H1 (cell line): ENCODE data around the gene SH3RF3. TPM values are rescaled to one million over a fixed set of nuclear protein-coding genes. Genes with fewer than 3 reads are reported as not detected.

Experiments used
- CTCF ChIA-PET: fragments of 300-600 bp; sonication (Branson Sonifier 250); formaldehyde crosslinking; loops from one replicate; lab custom pipeline; 2021; ENCODE audit not compliant: partially characterized antibody; lab: Charles Lee
- POLR2A ChIA-PET: fragments of 300-600 bp; sonication (Branson Sonifier 250); formaldehyde crosslinking; loops from one replicate; lab custom pipeline; 2021; ENCODE audit warnings: inconsistent platforms; ENCODE audit not compliant: partially characterized antibody; lab: Charles Lee
- DNase-seq, 2 experiments: peaks; one replicate each; pipeline versions ENCODE4 v3.0.0 to v3.0.0-alpha.2; 2010 to 2022; ENCODE audit warnings: low spot score in 2 of 2, low read depth in 1 of 2, mixed read lengths in 1 of 2
- FAIRE-seq: peaks from 2 replicates; lab custom pipeline; 2011; peaks lifted over from hg19 to GRCh38; lab: Jason Lieb, UNC
- H2AFZ ChIP-seq: 2 replicates; pipeline ENCODE4 v1.8.1; 2012; ENCODE audit warnings: low read length, inconsistent platforms
- H2AK5ac ChIP-seq: 2 replicates; pipeline ENCODE4 v1.6.1; 2013; ENCODE audit warnings: low read depth, low read length
- H2BK120ac ChIP-seq: replicated peaks from 2 replicates; pipeline ENCODE3; 2013; ENCODE audit warnings: low read depth, low read length, inconsistent platforms
- H2BK12ac ChIP-seq: 2 replicates; pipeline ENCODE4 v1.6.1; 2013; ENCODE audit warnings: low read depth, low read length
- H2BK15ac ChIP-seq: 2 replicates; pipeline ENCODE4 v1.6.1; 2013; ENCODE audit warnings: low read length
- H2BK20ac ChIP-seq: 2 replicates; pipeline ENCODE4 v1.6.1; 2013; ENCODE audit warnings: low read length
- H2BK5ac ChIP-seq: 2 replicates; pipeline ENCODE4 v1.6.1; 2013; ENCODE audit warnings: low read depth, low read length
- H3K14ac ChIP-seq: 2 replicates; pipeline ENCODE4 v1.6.1; 2013; ENCODE audit warnings: inconsistent platforms; ENCODE audit not compliant: insufficient read length
- H3K18ac ChIP-seq: 2 replicates; pipeline ENCODE4 v1.6.1; 2013; ENCODE audit warnings: low read length; ENCODE audit errors: extremely low read depth
- H3K23ac ChIP-seq: 2 replicates; pipeline ENCODE4 v1.6.1; 2013; ENCODE audit warnings: inconsistent platforms; ENCODE audit not compliant: insufficient read length
- H3K23me2 ChIP-seq: 2 replicates; pipeline ENCODE4 v1.6.1; 2013; ENCODE audit warnings: low read depth, low read length
- H3K27ac ChIP-seq: 2 replicates; pipeline ENCODE4 v1.6.1; 2011; ENCODE audit warnings: low read depth, low read length, inconsistent platforms
- H3K27me3 ChIP-seq, 4 experiments: replicated peaks in 1 of 4; 1 replicate in 1 of 4; 2 replicates in 3 of 4; pipeline versions ENCODE4 v1.6.1 to v1.8.1; 2011 to 2013; ENCODE audit warnings: low read length in 3 of 4, mild to moderate bottlenecking in 3 of 4, inconsistent platforms in 2 of 4, mixed read lengths in 2 of 4, moderate library complexity in 1 of 4; ENCODE audit not compliant: control insufficient read depth in 3 of 4, insufficient read depth in 3 of 4; ENCODE audit errors: extremely low read depth in 1 of 4
- H3K36me3 ChIP-seq, 4 experiments: 2 replicates each; pipeline versions ENCODE4 v1.6.1 to v1.8.1; 2011 to 2013; ENCODE audit warnings: mild to moderate bottlenecking in 4 of 4, low read length in 3 of 4, moderate library complexity in 2 of 4, control low read depth in 1 of 4, inconsistent platforms in 1 of 4; ENCODE audit not compliant: insufficient read depth in 4 of 4, control insufficient read depth in 2 of 4
- H3K4ac ChIP-seq: replicated peaks from 2 replicates; pipeline ENCODE3; 2013; ENCODE audit warnings: low read length, low read depth, mixed read lengths, inconsistent platforms; ENCODE audit not compliant: insufficient read length
- H3K4me1 ChIP-seq, 4 experiments: replicated peaks in 1 of 4; 1 replicate in 1 of 4; 2 replicates in 3 of 4; pipeline versions ENCODE4 v1.6.1 to v1.8.1; 2011 to 2013; ENCODE audit warnings: low read length in 3 of 4, inconsistent platforms in 2 of 4, mixed read lengths in 1 of 4; ENCODE audit not compliant: insufficient read depth in 4 of 4, control insufficient read depth in 3 of 4
- H3K4me2 ChIP-seq, 2 experiments: 2 replicates each; pipeline versions ENCODE4 v1.6.1 to v1.8.1; 2011 to 2013; ENCODE audit warnings: low read depth in 2 of 2, low read length in 2 of 2, control low read depth in 1 of 2, inconsistent platforms in 1 of 2, mild to moderate bottlenecking in 1 of 2; ENCODE audit not compliant: insufficient read depth in 1 of 2
- H3K4me3 ChIP-seq, 4 experiments: fragments of 200-600, 300-600 bp in 1 of 4; sonication (generic), shearing (Covaris generic), sonication (Bioruptor Twin) in 1 of 4; 2 replicates each; pipeline versions ENCODE4 v1.5.1 to v1.8.1; 2011 to 2016; ENCODE audit warnings: low read length in 4 of 4, low read depth in 3 of 4, control low read depth in 2 of 4, inconsistent platforms in 2 of 4, mild to moderate bottlenecking in 2 of 4, mixed read lengths in 1 of 4, moderate library complexity in 1 of 4; ENCODE audit not compliant: insufficient read depth in 2 of 4; ENCODE audit errors: extremely low read depth in 1 of 4
- H3K56ac ChIP-seq: replicated peaks from 2 replicates; pipeline ENCODE3; 2013; ENCODE audit warnings: low read depth, mild to moderate bottlenecking, mixed read lengths, low read length, inconsistent platforms; ENCODE audit not compliant: insufficient read length
- H3K79me1 ChIP-seq: 2 replicates; pipeline ENCODE4 v1.6.1; 2013; ENCODE audit warnings: low read depth, low read length, control low read depth
- H3K79me2 ChIP-seq, 2 experiments: 2 replicates each; pipeline versions ENCODE4 v1.6.1 to v1.8.1; 2012 to 2013; ENCODE audit warnings: low read length in 2 of 2, mild to moderate bottlenecking in 2 of 2, inconsistent platforms in 1 of 2; ENCODE audit not compliant: insufficient read depth in 2 of 2, control insufficient read depth in 1 of 2
- H3K9ac ChIP-seq, 4 experiments: replicated peaks in 1 of 4; 1 replicate in 1 of 4; 2 replicates in 3 of 4; pipeline versions ENCODE4 v1.6.1 to v1.8.1; 2011 to 2013; ENCODE audit warnings: low read depth in 3 of 4, low read length in 3 of 4, control low read depth in 2 of 4, mild to moderate bottlenecking in 2 of 4, moderate library complexity in 2 of 4, inconsistent platforms in 1 of 4; ENCODE audit errors: extremely low read depth in 1 of 4
- H3K9me3 ChIP-seq, 2 experiments: 2 replicates each; pipeline versions ENCODE4 v1.6.1 to v1.8.1; 2012 to 2013; ENCODE audit warnings: mild to moderate bottlenecking in 2 of 2, moderate library complexity in 2 of 2, control low read depth in 1 of 2, inconsistent platforms in 1 of 2, low read depth in 1 of 2, low read length in 1 of 2, mixed read lengths in 1 of 2; ENCODE audit not compliant: insufficient read depth in 2 of 2
- H4K20me1 ChIP-seq, 2 experiments: replicated peaks in 1 of 2; 2 replicates each; pipeline versions ENCODE3 to v1.8.1; 2011 to 2013; ENCODE audit warnings: inconsistent platforms in 2 of 2, low read length in 2 of 2, mild to moderate bottlenecking in 1 of 2; ENCODE audit not compliant: insufficient read depth in 2 of 2, control insufficient read depth in 1 of 2
- H4K5ac ChIP-seq: 2 replicates; pipeline ENCODE4 v1.6.1; 2013; ENCODE audit warnings: low read length, low read depth, mixed read lengths, inconsistent platforms; ENCODE audit not compliant: insufficient read length
- H4K8ac ChIP-seq: 2 replicates; pipeline ENCODE4 v1.8.0; 2013; ENCODE audit warnings: mild to moderate bottlenecking, moderate library complexity, low read length, inconsistent platforms; ENCODE audit not compliant: insufficient read depth; ENCODE audit errors: extremely low read depth
- H4K91ac ChIP-seq: replicated peaks from 2 replicates; pipeline ENCODE3; 2013; ENCODE audit warnings: low read length, mixed read lengths, inconsistent platforms; ENCODE audit not compliant: insufficient read length
- ATF3 ChIP-seq: IDR thresholded peaks from 2 replicates; pipeline ENCODE4 v1.6.1; 2011; ENCODE audit warnings: low read depth, mild to moderate bottlenecking, low read length; ENCODE audit not compliant: insufficient read depth
- CREB1 ChIP-seq: IDR thresholded peaks from 2 replicates; pipeline ENCODE4 v1.6.1; 2012; ENCODE audit warnings: inconsistent platforms
- HDAC6 ChIP-seq: IDR thresholded peaks from one replicate; pipeline ENCODE4 v1.7.1; 2012; ENCODE audit warnings: low read depth, mild to moderate bottlenecking, inconsistent platforms, low read length, moderate library complexity
- SP1 ChIP-seq: IDR thresholded peaks from 2 replicates; pipeline ENCODE4 v1.6.1; 2011; ENCODE audit warnings: low read depth, low read length
- ZNF274 ChIP-seq: IDR thresholded peaks from 2 replicates; pipeline ENCODE4 v1.7.0; 2012; ENCODE audit warnings: low read length, borderline replicate concordance; ENCODE audit errors: extremely low read depth
- WGBS, 2 experiments: shearing (Covaris generic) in 1 of 2; methylation state at CpG; one replicate each; pipeline versions ENCODE4 v1.1.6 to v1.1.7; 2013 to 2015; ENCODE audit warnings: low lambda C conversion rate in 2 of 2, mixed read lengths in 2 of 2, inconsistent platforms in 1 of 2, low coverage in 1 of 2, missing lambda C conversion rate in 1 of 2; ENCODE audit not compliant: insufficient replicate concordance in 2 of 2, insufficient coverage in 1 of 2, insufficient read length in 1 of 2; ENCODE audit errors: extremely low coverage in 1 of 2, missing lambda C conversion rate in 1 of 2; 5-methylcytosine and 5-hydroxymethylcytosine counted together
- polyA plus RNA-seq, 7 experiments: library from polyadenylated mRNA; depleted of rRNA in 3 of 7; stranded (reverse) in 5 of 7; unstranded in 2 of 7; fragments of >200 nt in 5 of 7; fragments of 200-250 nt in 2 of 7; gene quantifications; 1 replicate in 5 of 7; 2 replicates in 1 of 7; 4 replicates in 1 of 7; pipeline versions ENCODE4 v1.2.1 to v1.2.3, GENCODE V29; 2011 to 2013; ENCODE audit warnings: missing spikeins in 2 of 7, mixed read lengths in 2 of 7
- total RNA-seq: library from RNA; stranded (reverse); fragmentation: NEBNext Ultra II Directional; extraction: Animal tissue kit (Norgen Biotek cat#: 25700); gene quantifications from 2 replicates; pipeline ENCODE4 v1.2.1, GENCODE V29; 2021

SH3RF3 gene
- total and polyA plus RNA-seq, 2 of the 8 experiments (the other 6 are each of a cell fraction or from before 2014, with no cell fraction given), result 0.11 to 0.65 TPM

- FAIRE-seq, result no peak
- Histone ChIP-seq H3K23me2 (no peaks in the 10 kb centered on the region), H3K79me2 (no peaks in the 10 kb centered on the region), H2BK20ac (no peak overlapping the region), H2BK15ac (no peak overlapping the region), H4K20me1 (no peaks in the 10 kb centered on the region), H3K14ac (no peak overlapping the region), H3K27ac (no peak overlapping the region), H3K9me3 (no peaks in the 10 kb centered on the region), H3K79me1 (no peaks in the 10 kb centered on the region), H2BK12ac (no peak overlapping the region), H3K23ac (no peak overlapping the region), H2BK5ac (no peak overlapping the region), H3K36me3 (no peaks in the 10 kb centered on the region), H3K4ac (no peak overlapping the region), H4K8ac (no peak overlapping the region), H3K56ac (no peak overlapping the region), H2BK120ac (no peak overlapping the region), H3K27me3 (no peaks in the 10 kb centered on the region), H3K18ac (no peak overlapping the region), H4K5ac (no peak overlapping the region), H3K4me2 (no peak overlapping the region), H3K9ac (no peak overlapping the region), H2AFZ (no peak overlapping the region), H3K4me3 (no peak overlapping the region), H4K91ac (no peak overlapping the region), H2AK5ac (no peak overlapping the region), H3K4me1 (peaks cover 0 to 5% (median 0%) of the 10 kb centered on the region in 4 experiments; a peak in 1 of 7 replicates)
- ChIA-PET POLR2A (no interaction called here), CTCF (interaction anchor here (1.2 to 1.6 kb wide), 4 partner anchors 22 to 61 kb away, joined by 3 to 4 read pairs (median 3); no protein-coding TSS in a partner anchor)
- 91% methylated on average over 10 of the region's 10 CpGs; no CpG with 5 or more reads in 1 of the 2 experiments for WGBS, 2 experiments
- no peak for DNase-seq
- TF ChIP-seq SP1 (no peak), HDAC6 (no peak), CREB1 (no peak), ATF3 (no peak), ZNF274 (no peak)
Measured at GRCh38 chr2:109153005-109153784, 24.2 kb downstream of the SH3RF3 start.
